ENCODE measurements around the gene EXOG.
A peak's percentile ranks its signal among the peaks of the same experiment; 100 is the strongest.

EXOG gene

GRCh38 chr3:38511546-38511945 lies 15.4 kb downstream of the EXOG start:
- FAIRE-seq, result no peak

GRCh38 chr3:38515367-38515766 lies 19.2 kb downstream of the EXOG start:
- FAIRE-seq, result no peak

DNA sequence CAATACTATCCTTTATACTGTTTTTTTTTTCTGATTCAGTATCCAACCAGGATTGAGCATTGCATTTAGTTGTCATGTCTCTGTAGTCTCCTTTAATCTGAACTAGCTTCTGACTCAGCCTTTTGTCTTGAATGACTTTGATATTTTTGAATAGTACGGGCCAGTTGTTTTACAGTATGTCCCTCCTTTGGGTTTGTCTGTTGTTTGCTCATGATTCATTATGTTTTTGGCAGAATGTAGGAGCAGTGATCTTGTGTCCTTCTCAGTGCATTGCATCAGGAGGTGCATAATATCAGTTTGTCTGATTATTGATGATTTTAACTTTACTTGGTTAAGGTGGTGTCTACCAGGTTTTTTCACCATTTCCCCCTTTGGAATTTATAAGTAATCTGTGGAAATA lies 20.5 kb downstream of the EXOG start:
- FAIRE-seq, result no peak

GRCh38 chr3:38519000-38519399 lies 22.9 kb downstream of the EXOG start:
- FAIRE-seq, result no peak

- FAIRE-seq, result no peak
Measured at GRCh38 chr3:38519651-38520050, 23.5 kb downstream of the EXOG start.

- FAIRE-seq, result peak; percentile 98
Measured at GRCh38 chr3:38521391-38521987, 25.3 kb downstream of the EXOG start.

DNA sequence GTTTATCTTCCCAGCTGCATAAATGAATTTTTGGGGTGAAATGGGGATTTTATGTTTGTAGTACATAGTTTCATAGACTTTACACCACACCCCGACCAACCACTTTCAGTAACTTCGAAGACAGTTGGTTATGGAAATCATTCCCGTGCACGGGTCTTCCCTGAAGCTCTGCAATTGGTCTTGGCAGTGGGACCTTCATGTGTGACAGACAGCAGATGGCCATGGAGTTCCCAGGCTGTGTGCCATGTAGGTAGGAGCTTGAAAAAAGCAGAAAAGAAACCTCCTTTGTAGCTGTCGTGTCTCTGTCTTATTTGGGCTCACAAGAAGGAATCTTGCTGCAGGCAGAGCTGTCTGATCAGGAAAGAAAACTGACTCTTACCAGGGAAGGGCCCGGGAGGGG lies 25.9 kb downstream of the EXOG start:
- FAIRE-seq, result no peak

- FAIRE-seq, result no peak
Measured at GRCh38 chr3:38524141-38524739, 28.1 kb downstream of the EXOG start.

DNA sequence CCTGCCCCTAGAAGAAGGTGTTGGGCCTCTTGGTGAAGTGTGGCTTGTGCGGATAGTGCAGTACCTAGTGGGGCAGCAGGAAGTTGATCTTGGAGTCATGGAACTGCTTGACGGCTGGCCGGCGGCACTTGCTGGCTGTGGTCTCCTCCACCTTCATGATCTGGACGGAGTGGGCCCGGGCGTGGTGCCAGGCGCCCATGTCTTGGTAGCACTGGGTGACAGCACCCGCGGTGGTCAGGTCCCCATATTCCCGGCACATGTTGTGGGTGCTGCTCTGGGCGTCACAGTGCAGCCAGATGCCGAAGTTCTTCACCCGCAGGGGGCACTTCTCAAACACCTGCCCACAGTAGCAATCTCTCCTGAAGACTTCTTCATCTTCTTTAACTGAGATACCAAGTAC lies 30.7 kb downstream of the EXOG start:
- FAIRE-seq, result no peak

DNA sequence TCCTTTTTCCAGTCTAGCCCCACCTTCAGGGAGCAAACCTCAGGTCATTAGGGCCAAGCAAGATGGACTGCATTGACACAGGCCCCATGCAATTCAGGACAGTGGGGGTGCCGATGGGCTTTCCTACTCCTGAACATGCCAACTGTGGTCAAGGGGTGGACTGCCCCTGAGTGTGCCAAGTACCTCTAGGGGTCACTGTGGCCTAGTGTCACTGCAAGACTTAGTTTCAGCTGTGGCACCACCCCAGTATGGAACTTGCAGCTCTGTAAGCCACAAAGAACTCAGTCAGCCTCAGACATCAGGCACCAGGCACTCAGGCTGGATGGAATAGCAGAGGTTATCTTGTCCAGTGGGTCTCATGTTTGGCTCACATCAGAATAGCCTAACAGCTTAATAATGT lies 32.3 kb downstream of the EXOG start:
- no peak for FAIRE-seq

DNA sequence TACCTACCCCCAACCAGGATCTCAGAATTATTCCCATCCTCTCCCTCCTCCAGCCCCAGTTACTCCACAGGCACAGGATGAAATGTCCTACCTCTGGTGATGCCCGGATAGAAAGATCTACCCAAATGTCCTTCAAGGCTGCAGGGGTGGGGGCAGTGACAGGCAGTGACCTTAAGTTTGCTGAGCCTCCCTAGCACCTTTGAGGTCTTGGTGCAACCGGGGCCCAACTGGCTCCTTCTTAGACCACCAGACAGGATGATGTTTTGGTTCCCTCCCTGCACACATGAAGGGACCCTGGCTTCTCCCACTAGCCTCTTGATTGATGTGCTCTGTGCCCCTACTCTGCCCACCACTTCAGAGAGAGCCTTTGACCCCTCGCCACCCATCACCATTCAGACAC lies 36.4 kb downstream of the EXOG start:
- FAIRE-seq, result no peak

DNA sequence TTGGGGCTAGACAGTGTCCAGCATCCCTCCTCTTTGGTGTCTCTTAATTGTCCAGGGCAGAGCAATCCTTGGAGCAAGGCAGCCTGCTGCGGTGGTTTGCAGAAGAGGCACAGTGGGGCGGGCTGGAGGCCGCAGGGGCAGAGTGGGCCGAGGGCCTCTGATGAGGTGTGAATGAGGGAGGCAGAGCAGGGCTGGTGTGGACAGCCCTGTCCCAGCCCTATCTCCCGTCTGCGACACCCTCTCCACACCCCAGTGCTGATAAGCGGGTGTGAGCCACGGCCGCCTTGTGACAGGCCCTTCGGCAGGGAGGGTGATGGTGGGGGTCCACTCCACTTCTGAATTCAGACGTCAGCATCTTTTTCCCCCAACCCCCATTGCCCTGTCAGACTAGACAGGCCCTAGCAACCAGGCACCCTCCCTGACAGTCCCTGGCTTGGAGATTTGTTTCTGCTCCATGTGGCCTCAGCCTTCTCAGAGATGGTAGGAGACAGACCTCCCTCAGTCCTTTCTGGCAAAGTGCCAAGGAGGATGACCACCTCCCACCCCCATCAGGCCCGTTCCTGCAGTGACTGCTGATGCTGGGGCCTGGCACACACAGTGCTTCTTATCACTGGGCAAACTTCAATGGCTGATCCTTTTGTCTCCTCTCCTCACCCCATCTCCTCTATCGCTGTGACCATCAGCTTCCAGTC lies 37.3 kb downstream of the EXOG start:
- no peak for FAIRE-seq

GRCh38 chr3:38534180-38534579 lies 38.0 kb downstream of the EXOG start:
- FAIRE-seq, result no peak

- no peak for FAIRE-seq
Measured at GRCh38 chr3:38534604-38535003, 38.5 kb downstream of the EXOG start.

DNA sequence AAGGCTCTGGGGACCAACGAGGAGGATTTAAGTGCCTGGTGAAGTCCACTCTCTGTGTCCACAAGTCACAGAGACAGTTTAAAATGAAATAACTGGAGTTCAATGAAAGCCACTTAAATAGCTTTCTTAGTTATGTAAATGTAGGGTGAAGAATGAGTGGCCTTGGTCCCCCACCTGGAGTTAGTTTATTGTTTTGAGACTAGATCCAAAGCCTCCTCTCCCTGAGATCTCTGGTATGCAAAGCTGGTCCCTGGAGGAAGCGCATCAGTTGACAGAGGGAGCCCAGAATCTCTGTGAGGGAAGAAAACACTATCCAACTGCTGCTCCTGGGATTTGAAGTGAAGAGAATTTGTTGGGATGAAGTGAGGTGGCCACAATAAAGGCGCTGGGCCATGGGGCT lies 40.5 kb downstream of the EXOG start:
- no peak for FAIRE-seq

DNA sequence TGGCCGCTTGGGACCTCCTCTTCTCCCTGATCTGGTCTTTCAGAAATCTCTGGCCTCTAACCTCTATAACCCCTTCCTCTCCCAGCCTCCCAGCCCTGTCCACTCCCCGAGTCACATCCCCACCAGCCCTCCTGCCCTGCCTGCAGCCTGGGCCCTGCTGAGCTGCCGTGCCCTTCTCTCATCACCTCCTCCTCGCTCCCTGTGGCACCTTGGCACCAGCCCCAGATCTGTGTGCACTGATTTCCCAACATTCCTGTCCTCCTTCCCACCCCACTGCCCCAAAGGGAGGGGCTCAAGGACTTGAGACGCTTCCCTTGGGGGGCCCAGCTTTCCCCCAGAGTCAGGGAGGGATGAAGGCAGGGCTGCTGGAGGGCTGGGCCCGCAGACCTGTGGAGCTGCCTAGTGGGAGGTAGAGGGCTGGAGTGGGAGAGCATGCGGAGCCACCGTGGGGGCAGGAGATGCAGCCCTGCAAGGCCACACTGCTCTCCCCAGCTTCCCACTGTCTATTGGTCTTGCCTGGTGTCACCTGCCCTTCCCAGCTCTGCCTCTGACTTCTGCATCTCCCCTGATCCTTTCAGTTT lies 42.7 kb downstream of the EXOG start:
- FAIRE-seq, result no peak

GRCh38 chr3:38541806-38542205 lies 45.7 kb downstream of the EXOG start:
- FAIRE-seq, result no peak

GRCh38 chr3:38542401-38543298 lies 46.5 kb downstream of the EXOG start:
- FAIRE-seq, result no peak

- FAIRE-seq, result no peak
Measured at GRCh38 chr3:38543586-38543985, 47.4 kb downstream of the EXOG start.

DNA sequence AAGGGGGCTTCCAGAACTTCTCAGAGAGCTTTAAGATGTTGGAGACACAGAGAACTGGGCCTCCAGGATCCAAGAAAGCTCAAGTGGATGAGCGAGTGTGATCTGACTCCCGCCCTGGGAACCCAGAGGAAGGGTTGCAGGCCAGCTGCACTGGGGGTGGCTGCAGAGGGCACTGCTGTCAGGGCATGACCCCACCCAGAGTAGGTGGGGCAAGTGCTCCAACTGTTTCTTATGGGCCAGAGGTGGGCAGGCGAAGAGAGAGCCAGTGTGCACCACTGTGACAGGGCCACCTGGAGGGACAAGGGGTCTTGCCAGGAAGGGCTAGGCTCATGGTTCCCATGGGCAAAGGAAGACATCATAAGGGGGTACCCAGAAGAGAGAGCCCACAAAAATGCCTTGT lies 48.8 kb downstream of the EXOG start:
- no peak for FAIRE-seq

- no peak for FAIRE-seq
Measured at GRCh38 chr3:38545550-38545949, 49.4 kb downstream of the EXOG start.

- no peak for FAIRE-seq
Measured at GRCh38 chr3:38545983-38546382, 49.8 kb downstream of the EXOG start.
